Neural cell (in vitro differentiated cells): Measurements from ENCODE around the gene CFAP97D1. TPM values are rescaled to one million over a fixed set of nuclear protein-coding genes. Genes with fewer than 3 reads are reported as not detected.

ENCODE experiments used
- H2AFZ ChIP-seq: fragments of 200-600, 300-800 bp; sonication (generic), shearing (Covaris generic); 2 replicates; pipeline ENCODE4 v1.6.0; 2014; ENCODE audit warnings: low read depth, mild to moderate bottlenecking, antibody characterized with exemption, low read length, moderate library complexity
- H3F3A ChIP-seq: fragments of 200-600 bp; shearing (Covaris generic); 2 replicates; pipeline ENCODE4 v1.6.1; 2016; ENCODE audit warnings: mild to moderate bottlenecking, moderate library complexity, mixed read lengths, antibody characterized with exemption, low read length; ENCODE audit not compliant: insufficient read depth, poor library complexity, severe bottlenecking
- H3K27ac ChIP-seq: fragments of 200-600, 300-800 bp; sonication (generic), shearing (Covaris generic); 2 replicates; pipeline ENCODE4 v1.5.1; 2014; ENCODE audit warnings: mild to moderate bottlenecking, low read length, moderate library complexity
- H3K27me3 ChIP-seq: fragments of 300-800, 200-600 bp; sonication (generic), shearing (Covaris generic); 2 replicates; pipeline ENCODE4 v1.6.0; 2014; ENCODE audit warnings: mild to moderate bottlenecking, low read depth, low read length, moderate library complexity; ENCODE audit not compliant: insufficient read depth
- H3K36me3 ChIP-seq: fragments of 300-800, 200-600 bp; sonication (generic), shearing (Covaris generic); 2 replicates; pipeline ENCODE4 v1.5.1; 2014; ENCODE audit warnings: mild to moderate bottlenecking, antibody characterized with exemption, low read length, moderate library complexity; ENCODE audit not compliant: insufficient read depth
- H3K4me2 ChIP-seq: fragments of 300-800, 200-600 bp; sonication (generic), shearing (Covaris generic); 2 replicates; pipeline ENCODE4 v1.6.0; 2014; ENCODE audit warnings: mild to moderate bottlenecking, low read length
- H3K4me3 ChIP-seq: fragments of 300-800, 200-600 bp; sonication (generic), shearing (Covaris generic); 2 replicates; pipeline ENCODE4 v1.5.1; 2014; ENCODE audit warnings: mild to moderate bottlenecking, low read length, moderate library complexity
- H3K79me2 ChIP-seq: fragments of 200-600 bp; shearing (Covaris generic); replicated peaks from 2 replicates; pipeline ENCODE4 v1.6.0; 2014; ENCODE audit warnings: mild to moderate bottlenecking, low read length, moderate library complexity; ENCODE audit not compliant: insufficient read depth
- H3K9ac ChIP-seq: fragments of 300-800, 200-600 bp; sonication (generic), shearing (Covaris generic); 2 replicates; pipeline ENCODE4 v1.6.1; 2016; ENCODE audit warnings: mild to moderate bottlenecking, low read length, mixed read lengths
- H3K9me2 ChIP-seq: fragments of 200-600 bp; shearing (Covaris generic); 2 replicates; pipeline ENCODE4 v1.6.1; 2016; ENCODE audit warnings: mild to moderate bottlenecking, low read length, mixed read lengths; ENCODE audit not compliant: insufficient read depth
- H3K9me3 ChIP-seq: fragments of 200-600, 300-800 bp; sonication (generic), shearing (Covaris generic); 2 replicates; pipeline ENCODE4 v1.6.1; 2016; ENCODE audit warnings: mild to moderate bottlenecking, mixed run types, low read length, moderate library complexity, mixed read lengths
- H4K20me1 ChIP-seq: fragments of 200-600 bp; shearing (Covaris generic); 2 replicates; pipeline ENCODE4 v1.6.1; 2016; ENCODE audit warnings: mild to moderate bottlenecking, mixed run types; ENCODE audit not compliant: insufficient read depth
- EP300 ChIP-seq: fragments of 450-650 bp; conservative IDR thresholded peaks from 2 replicates; pipeline ENCODE4 v1.6.1; 2014; ENCODE audit warnings: antibody characterized with exemption, mild to moderate bottlenecking, moderate library complexity; ENCODE audit not compliant: poor library complexity, severe bottlenecking
- EZH2 ChIP-seq: fragments of 200-600, 300-800 bp; shearing (Covaris generic), sonication (generic); IDR thresholded peaks from 2 replicates; pipeline ENCODE4 v1.6.1; 2014; ENCODE audit warnings: antibody characterized with exemption, low read length, borderline replicate concordance, mild to moderate bottlenecking; ENCODE audit not compliant: insufficient read depth, poor library complexity, severe bottlenecking
- MXI1 ChIP-seq: fragments of 450-650 bp; conservative IDR thresholded peaks from 2 replicates; pipeline ENCODE4 v1.6.1; 2014; ENCODE audit warnings: antibody characterized with exemption, mild to moderate bottlenecking; ENCODE audit not compliant: poor library complexity, severe bottlenecking
- POLR2AphosphoS5 ChIP-seq: IDR thresholded peaks from 2 replicates; pipeline ENCODE4 v1.6.1; 2012
- RAD21 ChIP-seq: fragments of 450-650 bp; conservative IDR thresholded peaks from 2 replicates; pipeline ENCODE4 v1.6.1; 2014; ENCODE audit warnings: antibody characterized with exemption, mild to moderate bottlenecking, moderate library complexity
- REST ChIP-seq: IDR thresholded peaks from 2 replicates; pipeline ENCODE4 v1.6.1; 2012; ENCODE audit warnings: borderline replicate concordance
- SMC3 ChIP-seq: fragments of 450-650 bp; conservative IDR thresholded peaks from 2 replicates; pipeline ENCODE4 v1.6.1; 2014; ENCODE audit warnings: antibody characterized with exemption, mild to moderate bottlenecking, moderate library complexity; ENCODE audit not compliant: poor library complexity
- TAF1 ChIP-seq: IDR thresholded peaks from 2 replicates; pipeline ENCODE4 v1.6.1; 2012; ENCODE audit warnings: low read depth
- polyA plus RNA-seq: library from polyadenylated mRNA; depleted of rRNA; stranded (reverse); fragments of >200 nt; gene quantifications from 2 replicates; pipeline ENCODE4 v1.2.3, GENCODE V29; 2014
- TF ChIP-seq, protein P1 (sequence below): fragments of 450-650 bp; IDR thresholded peaks from 2 replicates; pipeline ENCODE4 v1.5.1; 2014; ENCODE audit warnings: antibody characterized with exemption, mild to moderate bottlenecking, moderate library complexity; ENCODE audit not compliant: poor library complexity, severe bottlenecking

CFAP97D1 gene
- polyA plus RNA-seq, 1 donor from 2014 or later, result 0.09 TPM

DNA sequence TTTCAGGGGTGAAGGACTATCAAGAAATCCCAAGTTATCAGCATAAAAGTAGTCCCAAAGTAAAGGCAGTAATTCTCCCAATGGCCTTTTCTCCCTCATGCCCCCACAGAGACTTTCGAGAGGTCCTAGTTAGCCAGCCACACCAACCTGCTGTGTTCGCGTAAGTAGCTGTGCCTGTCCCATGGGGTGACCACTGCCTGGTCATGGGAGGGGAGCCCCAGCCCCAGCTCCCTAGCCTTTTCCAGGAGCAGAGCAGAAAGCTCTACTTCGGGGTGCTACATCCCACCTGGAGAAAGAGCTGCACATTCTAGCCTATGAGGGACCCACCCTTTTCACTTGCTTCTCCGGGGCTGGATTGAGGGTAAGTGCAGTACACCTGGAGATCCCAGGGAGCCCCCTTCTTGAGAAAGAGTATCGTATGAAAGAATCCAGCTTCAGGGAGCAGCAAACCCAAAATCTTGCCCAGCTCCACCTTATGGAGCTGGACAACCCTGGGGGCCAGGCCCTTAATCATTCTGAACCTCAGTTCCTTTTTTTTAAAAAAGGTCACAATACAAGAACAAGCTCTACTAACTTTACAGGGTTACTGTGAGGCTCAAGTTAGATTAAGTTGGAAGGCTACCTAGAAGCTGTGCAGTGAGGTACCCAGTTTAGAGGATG lies 13.1 kb upstream of the CFAP97D1 start:
- no peak for TF ChIP-seq POLR2AphosphoS5
- TF ChIP-seq, protein P1, sequence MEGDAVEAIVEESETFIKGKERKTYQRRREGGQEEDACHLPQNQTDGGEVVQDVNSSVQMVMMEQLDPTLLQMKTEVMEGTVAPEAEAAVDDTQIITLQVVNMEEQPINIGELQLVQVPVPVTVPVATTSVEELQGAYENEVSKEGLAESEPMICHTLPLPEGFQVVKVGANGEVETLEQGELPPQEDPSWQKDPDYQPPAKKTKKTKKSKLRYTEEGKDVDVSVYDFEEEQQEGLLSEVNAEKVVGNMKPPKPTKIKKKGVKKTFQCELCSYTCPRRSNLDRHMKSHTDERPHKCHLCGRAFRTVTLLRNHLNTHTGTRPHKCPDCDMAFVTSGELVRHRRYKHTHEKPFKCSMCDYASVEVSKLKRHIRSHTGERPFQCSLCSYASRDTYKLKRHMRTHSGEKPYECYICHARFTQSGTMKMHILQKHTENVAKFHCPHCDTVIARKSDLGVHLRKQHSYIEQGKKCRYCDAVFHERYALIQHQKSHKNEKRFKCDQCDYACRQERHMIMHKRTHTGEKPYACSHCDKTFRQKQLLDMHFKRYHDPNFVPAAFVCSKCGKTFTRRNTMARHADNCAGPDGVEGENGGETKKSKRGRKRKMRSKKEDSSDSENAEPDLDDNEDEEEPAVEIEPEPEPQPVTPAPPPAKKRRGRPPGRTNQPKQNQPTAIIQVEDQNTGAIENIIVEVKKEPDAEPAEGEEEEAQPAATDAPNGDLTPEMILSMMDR, result no peak
- no peak for TF ChIP-seq MXI1
- no peak for TF ChIP-seq REST
- TF ChIP-seq SMC3, result no peak
- no peak for TF ChIP-seq TAF1
- TF ChIP-seq EZH2, result no peak
- Histone ChIP-seq H3K27ac (no peak overlapping the region), H3K9me3 (no peaks in the 10 kb centered on the region)

DNA sequence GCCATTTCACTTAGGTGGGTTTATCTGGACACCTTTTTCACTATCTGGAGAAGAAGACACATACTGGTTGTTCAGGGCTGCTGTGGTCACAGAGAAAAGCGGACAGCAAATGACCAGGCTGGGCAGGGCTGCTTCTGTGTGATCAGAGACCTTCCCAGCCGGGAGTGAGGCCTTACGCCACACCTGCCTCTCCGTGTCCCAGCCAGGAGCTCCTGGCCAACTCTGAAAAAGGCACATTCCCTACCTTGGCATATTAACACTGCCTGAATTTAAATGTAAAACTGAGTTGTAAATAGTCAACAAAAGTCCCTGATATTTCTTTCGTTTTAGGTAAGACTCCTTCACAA lies 12.5 kb upstream of the CFAP97D1 start:
- no peaks in the 10 kb centered on the region for H3K9me2 ChIP-seq
- H3K27ac ChIP-seq, result no peak overlapping the region
- H3K9me3 ChIP-seq, result no peaks in the 10 kb centered on the region
- H4K20me1 ChIP-seq, result no peaks in the 10 kb centered on the region
- no peak overlapping the region for H3K4me2 ChIP-seq
- no peaks in the 10 kb centered on the region for H3K27me3 ChIP-seq
- no peaks in the 10 kb centered on the region for H3K79me2 ChIP-seq
- no peak overlapping the region for H3K4me3 ChIP-seq
- no peaks in the 10 kb centered on the region for H3F3A ChIP-seq
- TF ChIP-seq EP300 (no peak), POLR2AphosphoS5 (no peak), REST (no peak), SMC3 (no peak), EZH2 (no peak), MXI1 (no peak), RAD21 (no peak), TAF1 (no peak)
- TF ChIP-seq, protein P1, result no peak
- peaks cover 9% of the 10 kb centered on the region for H3K36me3 ChIP-seq
- H2AFZ ChIP-seq, result no peak overlapping the region
- H3K9ac ChIP-seq, result no peak overlapping the region

More for the DNA sequence above, 13.1 kb upstream of the CFAP97D1 start:
- Histone ChIP-seq H4K20me1 (no peaks in the 10 kb centered on the region), H3K79me2 (no peaks in the 10 kb centered on the region), H2AFZ (no peak overlapping the region), H3F3A (no peaks in the 10 kb centered on the region), H3K4me2 (no peak overlapping the region), H3K27me3 (no peaks in the 10 kb centered on the region), H3K9ac (no peak overlapping the region), H3K9me2 (no peaks in the 10 kb centered on the region), H3K36me3 (peaks cover 9% of the 10 kb centered on the region), H3K4me3 (no peak overlapping the region)
